Lung microvascular endothelial cell (primary cell): Measurements from ENCODE around the gene EDN3. TPM values are rescaled to one million over a fixed set of nuclear protein-coding genes. Genes with fewer than 3 reads are reported as not detected.
A peak's percentile ranks its signal among the peaks of the same experiment; 100 is the strongest.

ENCODE experiments used
- DNase-seq, 2 donors: peaks; one replicate each; pipeline versions ENCODE4 v3.0.0 to v3.0.0-alpha.2; 2010; ENCODE audit warnings: low read depth in 2 of 2
- total RNA-seq: library from RNA; depleted of rRNA; stranded (reverse); fragments of >200 nt; gene quantifications from 2 replicates; pipeline ENCODE4 v1.2.1, GENCODE V29; 2014

EDN3 gene, protein sequence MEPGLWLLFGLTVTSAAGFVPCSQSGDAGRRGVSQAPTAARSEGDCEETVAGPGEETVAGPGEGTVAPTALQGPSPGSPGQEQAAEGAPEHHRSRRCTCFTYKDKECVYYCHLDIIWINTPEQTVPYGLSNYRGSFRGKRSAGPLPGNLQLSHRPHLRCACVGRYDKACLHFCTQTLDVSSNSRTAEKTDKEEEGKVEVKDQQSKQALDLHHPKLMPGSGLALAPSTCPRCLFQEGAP
- not detected in 2 replicates for total RNA-seq

DNA sequence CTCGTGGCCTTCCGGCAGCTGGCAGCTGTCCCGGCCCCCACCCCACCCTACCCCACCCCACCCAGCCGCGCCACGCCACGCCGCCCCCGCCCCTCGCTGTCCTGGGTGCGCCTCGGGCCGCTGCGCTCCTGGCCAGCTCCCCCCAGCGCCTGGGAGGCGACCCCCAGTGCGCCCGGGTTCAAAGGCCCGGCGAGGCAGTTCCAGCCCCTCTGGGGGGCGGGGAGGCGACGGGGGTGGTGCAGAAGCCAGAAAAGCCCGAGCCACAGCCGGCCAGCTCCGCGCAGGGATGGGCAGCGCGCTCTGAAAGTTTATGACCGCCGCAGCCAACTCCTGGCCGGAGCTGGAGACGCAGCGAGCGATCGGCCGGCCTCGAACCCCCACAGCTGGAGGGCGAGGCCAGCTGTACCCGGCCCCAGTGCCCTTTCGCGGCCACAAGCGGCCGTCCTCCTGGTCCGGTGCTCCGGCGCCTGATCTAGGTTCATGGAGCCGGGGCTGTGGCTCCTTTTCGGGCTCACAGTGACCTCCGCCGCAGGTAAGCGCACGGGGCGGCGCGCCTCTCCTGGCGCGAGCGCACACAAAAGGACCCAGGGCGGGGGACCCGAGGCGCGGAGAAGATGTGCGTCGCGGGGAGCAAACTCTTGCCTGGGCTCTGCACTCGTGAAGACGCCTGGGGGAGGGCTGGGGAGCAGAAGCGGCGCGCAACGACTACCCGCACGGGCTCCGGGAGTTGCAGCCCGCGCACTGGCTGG, at the start of gene EDN3:
EDN3 (plus strand) TSS at position 279 of the 749 bp plus-strand sequence; CDS start at position 481, 202 bp downstream.
- DNase-seq = no peak

DNA sequence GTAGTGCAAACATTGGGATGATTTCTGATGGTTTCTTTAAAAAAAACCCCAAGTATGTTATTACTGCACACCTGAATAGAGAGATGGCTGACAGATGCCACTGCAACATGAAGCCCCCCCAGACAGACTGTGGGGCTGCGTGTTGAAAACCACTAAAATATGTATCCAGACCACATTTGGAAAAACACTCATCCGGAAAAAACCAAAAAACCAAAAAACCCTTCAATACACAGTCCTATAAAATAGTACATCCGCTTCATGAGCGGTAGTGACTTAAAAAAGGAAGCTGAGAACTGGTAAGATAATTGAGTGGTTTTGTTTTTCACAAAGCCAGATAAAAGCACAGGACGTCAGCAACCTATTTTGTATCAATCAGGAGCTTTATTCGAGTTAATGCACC, 47.1 kb upstream of the EDN3 start:
- DNase-seq = no peak

DNA sequence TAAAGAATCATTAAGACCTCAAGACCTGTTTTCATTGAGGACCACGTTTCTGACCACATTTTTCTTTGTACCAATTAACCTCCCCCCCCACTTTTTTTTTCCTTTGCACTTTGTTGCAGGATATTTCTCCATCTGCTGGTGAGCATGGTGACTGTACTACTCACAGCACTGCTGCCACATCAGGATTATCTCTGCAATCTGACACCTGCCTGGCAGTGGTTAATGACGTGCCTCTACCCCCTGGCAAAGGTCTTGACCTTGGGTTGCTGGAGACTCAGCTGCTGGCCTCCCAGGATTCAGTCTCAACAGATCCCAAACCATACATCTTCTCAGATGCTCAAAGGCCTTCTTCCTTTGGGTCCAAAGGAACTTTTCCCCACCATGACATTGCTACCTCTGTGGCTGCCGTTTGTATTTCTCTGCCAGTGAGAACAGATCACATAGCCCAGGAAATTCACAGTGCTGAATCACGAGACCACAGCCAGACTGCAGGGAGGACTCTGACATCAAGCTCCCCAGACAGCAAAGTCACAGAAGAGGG, 46.6 kb upstream of the EDN3 start:
- peak in 1 of 2 donors; percentile 4 for DNase-seq

DNA sequence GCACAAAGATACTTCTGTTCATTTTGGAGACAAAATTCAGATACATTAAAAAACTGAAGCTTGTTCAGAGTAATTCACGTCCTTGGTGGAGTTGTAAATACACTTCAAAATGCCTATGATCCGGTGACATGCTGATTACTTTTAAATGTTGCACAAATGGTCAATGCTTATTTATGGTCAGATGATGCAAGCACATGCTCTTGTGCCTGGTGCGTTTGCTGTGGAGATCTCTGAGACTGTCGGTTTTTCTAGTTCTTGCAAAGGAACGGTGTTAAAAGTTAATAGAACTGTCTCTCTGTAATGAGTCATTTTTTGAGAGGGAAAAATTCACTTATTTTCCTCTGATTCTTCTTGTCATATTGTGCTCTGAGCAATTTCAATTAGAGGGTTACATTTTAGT, 45.2 kb upstream of the EDN3 start:
- DNase-seq = no peak

DNA sequence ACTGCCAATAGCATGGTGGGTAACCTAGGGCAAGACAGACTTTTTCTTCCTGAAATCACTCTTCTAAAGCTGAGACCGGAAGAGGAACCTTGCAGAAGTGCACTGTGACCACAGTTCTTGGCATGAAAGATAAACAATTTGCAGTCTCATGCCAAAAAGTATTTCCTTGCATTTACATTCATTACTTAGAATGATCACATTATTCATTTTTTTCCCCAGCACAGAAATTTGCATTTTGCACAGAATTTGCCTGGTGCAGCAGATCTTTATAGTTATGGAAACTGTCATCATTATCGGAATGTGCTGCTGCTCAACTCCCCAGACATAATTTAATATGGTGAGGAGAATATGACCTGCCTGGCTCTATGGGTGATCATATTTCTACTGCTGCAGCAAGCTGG, 42.2 kb upstream of the EDN3 start:
- no peak for DNase-seq

DNA sequence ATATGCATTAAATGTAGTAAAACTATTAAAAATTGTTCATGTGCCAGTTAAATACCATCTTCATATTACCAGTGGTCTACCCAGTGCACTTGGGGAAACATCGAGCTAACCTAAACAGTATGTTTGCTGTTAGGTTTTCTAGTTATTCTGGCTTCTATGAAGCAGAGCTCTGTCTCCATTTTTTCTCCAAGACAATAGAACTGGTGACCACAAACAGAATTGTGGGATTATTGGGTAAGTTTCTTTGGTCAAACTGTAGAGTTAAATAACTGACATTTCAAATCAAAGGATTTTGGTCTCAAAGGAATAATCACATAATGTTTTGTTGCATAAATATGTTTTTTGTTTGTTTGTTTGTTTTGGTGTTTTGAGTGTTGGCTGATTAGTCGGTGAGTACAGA, 40.5 kb upstream of the EDN3 start:
- no peak for DNase-seq

DNA sequence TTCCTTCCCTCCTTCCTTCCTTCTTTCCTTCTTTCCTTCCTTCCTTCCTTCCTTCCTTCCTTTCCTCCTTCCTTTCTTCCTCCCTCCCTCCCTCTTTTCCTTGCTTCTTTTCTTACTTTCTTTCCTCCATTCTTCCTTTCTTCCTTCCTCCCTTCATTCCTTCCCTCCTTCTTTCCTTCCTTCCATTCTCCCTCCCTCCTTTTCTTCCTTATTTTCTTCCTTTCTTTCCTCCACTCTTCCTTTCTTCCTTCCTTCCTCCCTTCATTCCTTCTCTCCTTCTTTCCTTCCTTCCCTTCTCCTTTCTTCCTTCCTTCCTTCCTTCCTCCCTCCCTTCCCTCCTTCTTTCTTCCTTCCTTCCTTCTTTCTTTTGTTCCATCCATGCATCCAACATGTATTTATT, 35.1 kb upstream of the EDN3 start:
- DNase-seq = no peak

DNA sequence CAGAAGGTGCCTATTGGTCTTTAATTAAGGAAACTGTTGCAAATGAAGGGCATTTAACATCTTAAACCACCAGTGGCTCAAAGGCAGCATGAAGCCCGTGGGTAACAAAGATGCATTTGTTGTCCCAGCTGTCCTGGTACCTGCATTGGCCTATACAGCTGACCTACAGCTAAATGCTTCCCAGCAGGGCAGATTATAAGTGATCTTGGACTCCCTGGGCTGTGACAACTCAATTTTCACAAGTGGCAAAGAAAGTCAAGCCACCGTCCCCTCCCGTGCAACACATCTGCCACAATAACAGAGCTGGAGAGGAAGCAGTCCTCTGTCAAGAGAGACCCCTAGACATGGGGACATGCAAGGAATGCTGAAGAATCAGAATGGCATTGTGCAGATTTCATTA, 31.5 kb upstream of the EDN3 start:
- DNase-seq = no peak

DNA sequence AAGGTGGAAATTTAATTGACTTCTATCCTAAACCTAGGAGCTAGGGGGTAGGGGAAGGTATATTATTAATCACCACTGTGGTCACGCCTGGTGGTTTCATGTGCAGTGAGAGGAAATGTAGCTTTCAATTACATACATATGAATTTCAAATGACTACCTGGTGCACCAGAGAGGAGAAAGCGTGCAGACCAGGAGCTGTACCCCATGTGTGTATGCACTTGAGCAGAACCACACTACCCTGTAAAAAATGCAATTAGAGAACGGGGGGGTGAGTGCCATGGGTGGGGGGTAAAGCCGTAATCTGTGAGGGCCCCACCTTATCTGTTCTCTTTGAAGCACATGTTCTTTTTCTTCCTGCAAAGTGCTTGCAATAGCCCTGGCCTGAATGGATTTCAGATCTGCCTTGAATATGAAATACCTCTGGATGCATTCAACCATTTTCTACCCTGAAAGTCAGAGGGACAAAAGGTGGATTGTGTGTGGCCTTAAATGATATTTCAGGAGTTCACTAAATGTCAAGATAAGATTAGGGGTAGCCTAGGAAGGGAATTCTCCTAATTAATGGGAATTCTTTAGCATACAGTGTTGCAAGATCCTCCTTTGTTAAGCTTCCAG, 30.9 kb upstream of the EDN3 start:
- DNase-seq = no peak

DNA sequence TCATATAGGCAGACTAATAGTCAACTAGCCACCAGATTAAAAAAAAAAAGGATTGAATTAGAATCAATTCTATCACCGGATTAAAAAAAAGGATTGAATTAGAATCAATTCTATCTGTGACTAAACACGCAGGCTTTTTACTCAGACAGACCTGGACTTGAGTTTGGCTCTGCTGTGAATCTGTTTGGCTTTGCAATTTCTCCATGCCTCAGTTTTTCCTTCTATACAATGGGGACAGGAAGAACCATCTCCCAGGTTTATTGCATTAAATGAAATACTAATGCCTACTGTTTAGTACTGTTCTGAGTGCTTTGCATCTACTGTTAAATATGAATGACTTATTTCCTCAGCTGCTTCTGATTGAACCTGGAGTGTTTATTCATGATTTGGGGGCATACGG, 30.0 kb upstream of the EDN3 start:
- DNase-seq = no peak

DNA sequence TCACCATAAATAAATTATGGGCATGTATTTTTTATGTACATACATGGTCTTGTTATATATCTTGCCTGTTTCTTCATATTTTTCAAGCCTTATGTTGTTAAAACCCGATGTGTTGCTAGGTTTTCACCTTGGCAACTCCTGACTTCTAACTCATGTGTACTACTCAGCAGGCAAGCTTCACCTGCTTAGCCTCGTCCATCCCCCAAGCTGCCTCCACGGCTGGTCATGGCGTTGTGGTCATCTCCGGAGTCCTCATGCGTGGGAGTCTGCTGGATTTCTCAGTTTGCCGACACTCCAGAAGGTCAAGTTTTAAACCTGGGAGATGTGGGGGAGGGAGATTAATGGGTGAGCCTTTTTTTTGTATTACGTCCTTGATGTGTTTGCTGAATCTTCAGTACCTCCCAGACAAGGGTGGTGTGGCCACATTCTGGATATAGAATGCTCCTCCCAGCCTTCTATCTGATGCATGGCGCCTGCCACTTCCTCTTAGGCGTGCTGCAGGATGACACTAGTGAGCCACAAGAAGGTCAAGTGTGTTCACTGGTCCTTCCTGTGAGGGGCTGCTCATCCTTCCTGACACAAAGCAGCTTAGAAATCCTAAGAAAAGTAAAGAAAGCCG, 26.6 kb upstream of the EDN3 start:
- DNase-seq = no peak

DNA sequence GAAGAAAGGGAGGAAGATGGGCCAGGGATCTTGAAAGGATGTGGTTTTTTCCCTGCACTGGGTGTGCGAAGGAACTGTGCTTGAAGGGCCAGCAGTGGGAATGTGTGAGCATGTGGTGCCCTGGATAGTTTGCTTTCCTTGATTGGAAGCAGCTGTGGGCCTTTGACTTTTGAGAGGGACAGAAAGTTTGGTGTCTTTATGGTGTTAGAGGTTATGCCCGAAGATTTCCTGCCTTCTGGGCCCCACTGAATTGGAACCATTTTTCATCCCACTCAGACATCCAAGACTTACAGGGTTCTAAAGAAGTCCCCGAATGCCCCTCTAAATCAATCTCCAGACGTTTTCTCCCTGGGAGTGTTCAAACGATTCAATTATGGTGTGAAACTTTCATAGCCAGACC, 23.5 kb upstream of the EDN3 start:
- no peak for DNase-seq

DNA sequence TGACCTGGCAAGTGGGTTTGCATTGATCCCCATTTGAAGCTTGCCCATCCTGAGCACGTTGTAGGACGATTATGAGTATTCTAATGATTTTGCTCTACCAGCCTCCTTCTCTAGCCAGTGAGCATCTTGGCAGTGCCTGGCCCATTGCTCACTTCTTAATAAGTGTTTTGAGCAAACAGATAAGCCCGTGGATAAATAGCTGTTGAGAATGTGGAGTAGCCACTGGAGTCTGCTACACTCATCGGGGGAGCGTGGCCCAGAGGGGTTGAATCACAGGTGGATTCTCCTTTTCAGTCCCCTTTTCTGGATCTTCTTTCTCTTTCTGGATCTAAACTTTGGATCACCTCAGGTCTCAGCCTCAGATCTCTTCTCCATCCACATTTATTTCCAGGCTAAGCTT, 15.9 kb upstream of the EDN3 start:
- no peak for DNase-seq

DNA sequence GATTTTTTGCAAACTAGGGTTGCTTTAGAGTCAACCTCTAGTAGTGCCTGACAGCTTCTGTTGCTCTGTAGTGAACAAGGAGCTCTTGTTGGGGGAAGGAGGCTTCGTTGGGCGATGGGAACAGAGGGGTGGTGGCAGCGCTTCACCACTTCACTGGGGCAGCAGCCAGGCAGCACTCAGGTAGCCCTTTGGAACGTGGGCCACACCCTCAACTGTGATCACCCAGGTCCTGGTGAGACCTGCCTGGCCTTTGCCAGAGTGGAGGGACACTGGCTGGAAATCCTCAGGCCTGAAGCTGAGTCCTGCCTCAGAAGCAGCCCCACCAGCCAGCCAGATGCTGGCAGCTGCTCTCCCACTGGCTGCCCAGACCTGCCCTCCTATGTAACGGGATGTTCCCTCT, 10.4 kb upstream of the EDN3 start:
- DNase-seq = no peak

DNA sequence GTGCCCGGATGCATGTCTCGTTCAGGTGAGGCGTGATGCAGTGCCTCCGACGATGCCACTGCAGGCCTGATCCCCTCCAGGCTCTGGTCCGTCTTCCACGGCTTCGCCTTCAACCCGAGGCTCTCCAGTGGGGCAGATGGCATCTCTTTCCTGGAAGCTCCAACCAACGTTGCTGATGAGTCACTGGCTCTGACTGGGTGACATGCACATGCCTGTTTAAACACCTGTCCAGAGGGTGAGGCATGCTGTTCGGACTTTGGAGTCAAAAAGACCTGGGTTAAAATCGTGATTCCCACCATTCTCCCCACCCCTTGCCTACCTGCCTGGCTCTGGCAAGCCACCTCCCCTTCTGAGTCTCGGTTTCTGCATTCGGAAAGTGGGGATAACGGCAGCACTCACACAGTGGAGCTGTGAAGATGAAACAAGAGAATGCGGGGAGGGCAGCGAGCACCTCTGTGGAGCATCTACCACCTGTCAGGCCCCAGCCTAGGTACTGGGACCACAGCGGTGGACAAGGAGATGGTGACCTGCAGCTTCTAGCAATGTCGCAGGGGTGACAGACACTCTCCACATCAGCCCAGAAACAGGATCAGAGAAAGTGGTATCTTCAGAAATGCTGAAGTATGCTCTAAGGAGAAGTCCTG, 8.5 kb upstream of the EDN3 start:
- no peak for DNase-seq

DNA sequence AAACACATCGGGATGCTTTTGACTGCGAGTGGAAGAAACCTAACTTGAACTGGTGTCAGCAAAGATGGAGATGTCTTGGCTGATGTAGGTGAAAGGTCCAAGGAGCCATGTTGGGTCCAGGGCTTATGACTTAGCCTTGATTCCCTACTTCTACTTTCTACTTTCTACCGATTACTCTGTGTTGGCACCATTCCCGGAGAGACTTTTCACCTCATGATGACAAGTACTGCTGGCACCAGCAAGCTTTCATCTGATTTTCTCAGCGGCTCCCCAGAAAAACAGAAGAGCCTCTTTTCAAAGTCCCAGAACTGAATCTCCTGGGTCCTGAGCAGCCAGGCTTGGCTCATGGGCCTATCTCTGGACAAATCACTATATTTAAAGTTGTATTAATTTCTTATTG, 4.9 kb upstream of the EDN3 start:
- DNase-seq = no peak

DNA sequence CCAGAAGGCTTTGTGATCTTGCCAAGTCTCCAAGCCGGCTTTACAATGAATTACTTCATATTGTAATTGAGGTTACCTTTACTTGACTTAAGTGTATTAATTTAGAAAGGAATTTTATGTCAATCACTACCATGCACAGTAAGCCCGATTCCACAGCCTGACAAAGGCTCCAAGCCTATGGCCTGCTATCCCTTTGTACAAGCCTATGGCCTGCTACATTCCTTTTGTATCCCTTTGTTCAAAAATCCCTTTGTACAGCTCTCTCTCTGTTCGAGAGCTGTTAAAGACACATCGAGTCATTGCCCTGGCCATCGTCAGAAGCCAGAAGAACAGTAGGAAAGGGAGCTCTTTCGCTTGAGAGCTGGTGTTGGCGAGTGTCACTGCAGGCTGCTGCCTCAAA, 2.7 kb upstream of the EDN3 start:
- no peak for DNase-seq

DNA sequence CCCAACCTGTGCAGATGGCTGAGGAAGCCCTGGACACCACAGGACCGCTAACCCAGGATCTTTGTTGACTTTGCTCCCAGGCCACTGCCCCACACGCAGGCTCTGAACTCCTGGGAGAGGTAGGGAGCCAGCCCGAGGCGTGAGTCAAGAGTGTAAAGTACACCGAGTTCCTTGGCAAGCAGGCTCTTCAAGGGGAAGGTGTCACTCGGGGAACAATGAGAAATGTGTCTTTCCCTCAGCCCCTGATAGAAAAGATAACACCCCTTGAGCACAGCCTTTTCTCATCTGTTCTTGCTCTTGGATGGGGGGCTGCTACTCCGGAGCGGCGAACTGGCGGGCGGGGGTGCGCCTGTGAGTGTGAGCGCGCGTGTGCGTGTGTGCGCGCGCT, 472 bp upstream of the EDN3 start:
- no peak for DNase-seq

DNA sequence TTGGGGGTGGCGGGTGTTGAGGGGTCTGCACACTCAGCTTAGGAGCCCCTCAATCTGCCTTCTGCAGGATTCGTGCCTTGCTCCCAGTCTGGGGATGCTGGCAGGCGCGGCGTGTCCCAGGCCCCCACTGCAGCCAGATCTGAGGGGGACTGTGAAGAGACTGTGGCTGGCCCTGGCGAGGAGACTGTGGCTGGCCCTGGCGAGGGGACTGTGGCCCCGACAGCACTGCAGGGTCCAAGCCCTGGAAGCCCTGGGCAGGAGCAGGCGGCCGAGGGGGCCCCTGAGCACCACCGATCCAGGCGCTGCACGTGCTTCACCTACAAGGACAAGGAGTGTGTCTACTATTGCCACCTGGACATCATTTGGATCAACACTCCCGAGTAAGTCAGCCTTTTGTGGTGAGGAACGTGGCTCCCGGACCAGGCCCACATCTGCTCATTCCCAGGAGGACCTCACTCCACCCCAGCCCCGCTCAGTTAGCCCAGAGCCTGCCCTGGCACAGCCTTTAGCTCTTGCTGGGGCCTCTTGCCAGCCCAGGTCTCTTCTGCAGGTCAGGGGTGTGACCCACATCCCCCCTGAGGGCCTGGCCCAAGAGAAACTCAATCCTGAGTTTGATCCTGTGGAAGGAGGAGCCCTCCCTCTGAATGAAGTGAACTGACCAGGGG, 1.1 kb downstream of the EDN3 start:
- no peak for DNase-seq

DNA sequence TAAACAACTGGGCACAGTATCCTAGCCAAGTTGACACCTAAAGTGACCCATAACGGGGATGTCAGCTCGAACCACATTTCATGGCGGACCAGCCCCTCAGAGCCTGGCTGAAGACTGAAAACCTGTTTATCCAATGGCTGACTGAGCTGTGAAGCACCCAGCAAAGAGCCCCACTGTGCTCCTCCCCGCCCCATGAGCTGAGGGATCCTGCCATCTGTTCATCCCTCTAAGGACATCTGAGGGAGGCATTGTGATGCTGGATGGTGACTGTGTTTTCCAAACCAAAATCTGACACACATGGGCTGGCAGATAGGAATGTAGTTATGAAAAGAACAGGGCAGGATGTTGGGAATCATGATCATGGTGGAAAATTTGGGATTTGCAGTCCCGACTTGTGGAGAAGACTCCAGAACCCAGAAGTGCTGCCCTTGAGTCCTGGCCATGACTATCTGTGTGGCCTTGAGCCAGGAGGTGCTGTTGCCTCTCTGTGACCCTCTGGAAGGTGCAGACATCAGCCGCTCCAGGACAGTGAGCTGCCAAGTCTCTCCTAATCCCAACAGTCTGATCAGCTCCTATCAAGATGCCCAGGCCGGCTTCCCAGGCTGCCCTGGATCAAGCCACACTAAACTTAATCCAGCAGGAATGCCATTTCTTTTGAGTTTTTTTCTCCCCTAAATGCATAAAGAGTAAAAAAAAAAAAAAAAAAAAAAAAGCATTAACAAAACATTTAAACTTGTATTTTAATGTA, 5.7 kb downstream of the EDN3 start:
- no peak for DNase-seq

DNA sequence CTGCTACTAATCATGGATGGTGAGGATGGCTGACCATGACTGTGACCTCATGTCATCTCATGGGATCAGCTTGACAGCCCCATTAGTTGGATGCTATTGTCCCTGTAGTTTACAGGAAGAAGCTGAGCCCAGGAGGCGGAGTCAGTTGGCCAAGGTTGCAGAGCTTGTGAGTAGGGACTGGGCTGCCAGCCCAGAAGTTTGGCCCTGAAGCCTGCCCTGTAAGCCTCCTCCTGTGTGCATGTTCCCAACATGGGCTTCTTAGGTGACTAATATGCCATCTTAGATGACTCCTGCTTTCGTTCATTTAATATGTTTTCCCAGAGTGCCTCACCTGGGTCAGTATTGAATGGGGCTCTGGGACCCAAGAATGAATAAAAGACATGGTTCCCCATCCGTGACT, 6.9 kb downstream of the EDN3 start:
- DNase-seq = no peak
